Skeletal muscle cell (primary cell): Measurements from ENCODE around the gene CEMIP2.

Experiments
- DNase-seq: peaks from one replicate; pipeline ENCODE4 v3.0.0-alpha.2; 2010; ENCODE audit warnings: low read depth
- H3K4me3 ChIP-seq: 2 replicates; pipeline ENCODE4 v1.5.1; 2011; ENCODE audit warnings: low read depth, mild to moderate bottlenecking, control low read depth, low read length, moderate library complexity

Gene CEMIP2

DNA sequence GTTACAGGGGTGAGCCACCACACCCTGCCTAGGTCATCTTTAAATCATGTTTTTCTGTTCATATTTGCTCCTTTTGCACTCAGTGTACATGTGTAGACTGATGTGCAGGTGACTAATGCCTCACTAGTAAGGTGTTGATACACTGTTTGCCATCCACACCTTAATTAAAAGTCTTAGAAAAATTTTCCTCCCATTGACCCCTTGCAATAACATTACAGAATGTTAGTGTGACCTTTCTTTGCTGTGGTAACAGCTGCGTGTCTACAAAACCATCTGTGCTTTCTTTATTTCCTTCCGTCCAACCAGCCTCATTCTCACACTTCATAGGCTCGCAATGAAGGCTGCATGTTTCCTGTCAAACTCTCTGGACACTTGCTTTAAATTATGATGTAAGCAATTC lies 6.6 kb upstream of the CEMIP2 start:
- DNase-seq = no peak
- no peak overlapping the region for H3K4me3 ChIP-seq

- no peak for DNase-seq
- H3K4me3 ChIP-seq = no peak overlapping the region
These were observed 4.4 kb upstream of the CEMIP2 start for GRCh38 chr9:71772726-71773125.

DNA sequence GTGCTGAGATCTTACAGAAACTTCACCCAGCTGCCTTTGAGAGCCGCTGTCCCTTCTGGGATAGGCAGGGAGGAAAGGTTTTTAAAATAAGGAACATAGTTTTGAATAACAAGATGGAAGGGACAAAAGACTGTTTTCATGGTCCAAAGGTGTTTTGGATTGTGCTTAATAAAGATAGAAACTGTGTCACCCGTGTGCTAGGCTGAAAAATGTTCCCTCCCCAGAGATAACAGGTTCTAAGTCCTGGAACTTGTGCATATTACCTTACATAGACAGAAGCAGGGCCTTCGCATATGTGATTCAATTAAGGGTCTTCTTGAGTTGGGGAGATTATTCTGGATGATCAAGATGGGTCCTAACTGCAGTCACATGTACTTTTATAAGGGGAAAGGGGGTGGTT lies 1.9 kb upstream of the CEMIP2 start:
- no peak for DNase-seq
- H3K4me3 ChIP-seq = no peak overlapping the region

DNA sequence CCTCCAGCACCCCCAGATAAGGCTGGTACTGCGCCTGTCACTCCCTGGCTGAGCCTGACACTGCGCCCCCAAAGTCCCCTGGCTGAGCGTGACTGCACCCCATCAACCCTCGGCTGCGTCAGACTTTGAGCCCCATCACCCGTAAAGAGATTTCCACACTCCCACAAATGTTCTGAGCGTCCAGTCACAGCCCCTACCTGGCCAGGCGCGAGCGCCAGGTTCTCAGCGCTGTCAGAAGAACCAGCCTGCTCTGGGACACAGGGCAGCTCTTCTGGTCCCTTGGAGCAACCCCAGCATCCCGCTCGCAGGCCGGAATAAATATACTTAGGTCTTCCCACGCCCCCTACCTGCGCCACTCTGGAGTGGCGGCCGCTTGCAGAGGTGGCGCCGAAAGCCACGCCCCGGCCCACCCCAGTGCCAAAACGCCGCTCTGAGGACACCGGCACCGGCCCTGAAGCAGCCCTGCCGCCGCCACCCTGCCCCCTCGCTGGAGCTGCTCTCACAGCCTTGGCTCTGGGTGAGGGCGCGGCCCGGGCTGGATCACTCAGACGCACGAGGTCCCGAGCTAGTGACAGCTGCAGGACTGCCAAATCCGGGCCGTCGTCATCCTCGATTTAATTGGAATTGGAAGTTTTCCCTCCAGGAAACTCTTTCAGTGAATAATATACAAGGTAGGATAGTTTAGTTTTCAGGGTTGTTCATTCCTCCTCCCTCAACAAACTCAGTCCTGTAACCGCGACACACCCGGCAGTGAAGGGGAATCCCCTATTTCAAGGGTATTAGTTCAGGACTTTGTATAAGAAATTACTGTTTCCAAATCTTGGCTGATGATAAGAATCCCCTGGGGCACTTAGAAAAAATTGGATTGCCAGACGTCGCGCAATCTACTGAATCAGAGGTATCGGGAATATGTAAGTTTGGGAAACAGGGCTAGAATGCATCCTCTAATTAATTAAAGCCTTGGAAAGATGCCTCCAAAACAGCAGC lies 1.2 kb upstream of the CEMIP2 start:
- H3K4me3 ChIP-seq = peak overlapping the region; percentile 65
- DNase-seq = no peak

GRCh38 chr9:71767776-71768321 lies 464 bp downstream of the CEMIP2 start:
- DNase-seq = no peak
- H3K4me3 ChIP-seq = peak overlapping the region; percentile 77

DNA sequence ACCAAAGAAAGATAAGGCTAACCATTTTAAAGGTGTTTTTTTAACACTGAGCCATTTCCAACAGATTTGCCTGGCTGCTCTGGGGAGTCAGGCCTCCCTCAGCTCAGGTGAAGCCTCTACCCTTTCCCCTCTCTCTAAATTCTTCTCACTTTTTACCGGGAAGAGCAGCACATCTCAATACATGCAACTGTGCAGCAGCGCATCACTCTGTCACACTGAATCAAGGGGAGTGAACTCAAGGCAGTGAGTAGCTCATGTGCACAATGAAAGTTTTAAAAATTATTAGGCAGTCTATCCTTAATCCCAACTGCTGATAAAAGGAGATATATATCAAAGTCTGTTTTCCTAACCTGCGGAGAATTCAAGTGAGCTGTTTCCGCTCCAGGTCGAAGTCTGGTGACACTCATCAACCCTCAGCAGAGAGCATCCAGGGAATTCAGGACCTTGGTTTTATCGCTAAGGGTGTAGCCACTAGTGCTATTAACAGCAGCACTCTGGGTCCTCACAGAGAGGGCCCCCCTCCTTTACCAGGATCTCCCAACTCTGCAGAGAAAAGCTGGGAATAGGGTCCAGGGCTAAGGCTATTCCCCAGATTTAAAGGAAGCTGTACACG lies 1.0 kb downstream of the CEMIP2 start:
- no peak for DNase-seq
- peak overlapping the region; percentile 77 for H3K4me3 ChIP-seq

- DNase-seq = no peak
- H3K4me3 ChIP-seq = peak overlapping the region; percentile 77
These were observed 1.6 kb downstream of the CEMIP2 start for GRCh38 chr9:71766663-71767062.

DNA sequence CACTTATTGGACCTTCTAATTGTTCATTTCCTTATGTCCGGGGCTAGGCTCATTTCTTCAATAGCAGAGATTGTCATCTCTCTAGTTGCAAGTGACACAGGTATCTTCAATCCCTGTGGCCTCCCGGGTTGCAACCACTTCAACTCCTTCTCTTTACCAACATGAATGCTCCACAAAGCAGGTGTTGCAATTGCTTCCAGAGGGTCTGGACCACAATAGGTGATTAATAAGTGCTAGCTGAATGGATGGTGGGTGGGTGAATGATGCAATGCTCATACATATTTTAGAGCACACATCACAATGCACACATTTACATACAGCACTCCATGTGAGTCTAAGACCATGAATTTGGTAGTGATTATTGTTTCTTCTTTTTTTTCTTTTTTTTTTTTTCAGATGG lies 2.6 kb downstream of the CEMIP2 start:
- DNase-seq = no peak
- H3K4me3 ChIP-seq = peak overlapping the region; percentile 6

DNA sequence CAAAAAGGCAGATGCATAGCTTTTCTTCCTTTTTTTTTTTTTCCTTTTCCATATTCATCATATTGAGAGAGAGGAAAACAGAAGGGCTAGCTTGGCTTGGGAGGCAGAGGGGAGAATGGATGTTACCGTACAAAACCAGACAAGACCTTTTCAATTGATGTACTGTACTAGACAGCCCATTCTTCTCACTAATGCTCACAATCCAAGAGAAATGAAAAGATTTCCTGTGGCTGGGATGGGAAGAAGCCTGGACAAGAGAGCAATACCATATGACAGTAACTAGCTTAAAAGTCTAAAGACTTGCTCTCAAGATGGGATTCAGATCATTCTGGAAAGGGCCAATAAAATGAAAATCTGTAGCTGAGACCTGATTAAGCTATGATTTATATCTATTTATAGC lies 3.4 kb downstream of the CEMIP2 start:
- H3K4me3 ChIP-seq = no peak overlapping the region
- DNase-seq = no peak

DNA sequence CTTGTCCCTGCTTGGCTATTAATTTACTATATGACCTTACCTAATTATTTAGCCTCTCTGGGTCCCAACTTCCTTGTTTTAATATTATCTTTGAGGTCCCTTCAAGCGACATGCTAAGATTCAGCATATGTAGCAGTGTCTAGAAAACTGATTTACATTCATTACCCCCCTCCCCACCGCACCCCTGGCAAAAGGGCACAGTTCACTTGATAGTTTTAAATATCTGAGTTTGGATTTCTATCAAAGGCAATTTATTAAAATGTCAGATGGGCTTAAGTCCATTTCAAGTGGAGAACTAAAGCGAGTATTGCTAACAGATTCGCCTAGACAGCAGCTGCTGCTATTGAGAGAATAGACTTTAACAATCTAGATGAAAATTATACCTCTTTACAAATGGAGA lies 3.9 kb downstream of the CEMIP2 start:
- no peak for DNase-seq
- no peak overlapping the region for H3K4me3 ChIP-seq

- no peak for DNase-seq
- no peak overlapping the region for H3K4me3 ChIP-seq
These were observed 4.5 kb downstream of the CEMIP2 start for GRCh38 chr9:71763832-71764231.

GRCh38 chr9:71762900-71763653 lies 5.2 kb downstream of the CEMIP2 start:
- no peak overlapping the region for H3K4me3 ChIP-seq
- DNase-seq = no peak

GRCh38 chr9:71761938-71762353 lies 6.4 kb downstream of the CEMIP2 start:
- DNase-seq = no peak
- no peak overlapping the region for H3K4me3 ChIP-seq

GRCh38 chr9:71760901-71761300 lies 7.4 kb downstream of the CEMIP2 start:
- H3K4me3 ChIP-seq = no peak overlapping the region
- DNase-seq = no peak

DNA sequence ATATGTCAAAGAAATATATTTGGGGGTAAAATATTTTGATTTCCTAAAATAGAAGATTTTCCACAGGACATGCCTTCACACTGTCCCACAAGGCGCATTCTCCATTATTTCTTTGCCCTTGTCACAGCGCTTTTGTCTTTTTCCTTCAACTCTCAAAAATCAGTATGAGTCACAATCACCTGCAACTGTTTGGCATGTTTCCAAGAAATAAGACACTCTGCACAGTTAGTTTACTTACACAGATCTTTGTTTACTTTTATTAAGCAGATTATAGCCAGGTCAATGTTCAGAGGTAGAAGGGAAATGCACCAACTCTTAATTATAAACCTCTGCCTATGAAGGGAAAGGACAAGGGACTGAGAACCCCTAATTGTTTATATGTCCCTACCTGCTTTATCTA lies 9.5 kb downstream of the CEMIP2 start:
- DNase-seq = no peak
- no peak overlapping the region for H3K4me3 ChIP-seq

GRCh38 chr9:71758277-71758676 lies 10.0 kb downstream of the CEMIP2 start:
- no peak for DNase-seq
- no peak overlapping the region for H3K4me3 ChIP-seq

DNA sequence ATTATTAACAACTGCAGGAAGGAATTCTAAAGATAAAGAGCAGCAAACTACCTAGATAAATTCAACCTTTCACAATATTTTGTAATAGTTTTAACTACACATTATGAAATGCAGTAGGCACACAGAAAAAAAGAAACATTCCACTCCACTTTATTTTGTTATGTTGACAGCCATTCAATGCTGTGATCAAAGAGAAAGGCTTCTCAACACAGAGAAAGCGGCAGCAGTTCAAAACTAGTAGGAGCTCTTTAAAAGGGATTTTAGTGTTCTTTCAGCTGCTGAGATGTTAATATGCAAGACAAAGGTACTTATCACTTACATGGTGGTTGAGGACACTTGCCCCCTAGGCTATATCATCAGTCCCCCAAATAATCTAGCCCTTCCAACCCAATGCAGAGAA lies 11.6 kb downstream of the CEMIP2 start:
- no peak for DNase-seq
- H3K4me3 ChIP-seq = no peak overlapping the region

DNA sequence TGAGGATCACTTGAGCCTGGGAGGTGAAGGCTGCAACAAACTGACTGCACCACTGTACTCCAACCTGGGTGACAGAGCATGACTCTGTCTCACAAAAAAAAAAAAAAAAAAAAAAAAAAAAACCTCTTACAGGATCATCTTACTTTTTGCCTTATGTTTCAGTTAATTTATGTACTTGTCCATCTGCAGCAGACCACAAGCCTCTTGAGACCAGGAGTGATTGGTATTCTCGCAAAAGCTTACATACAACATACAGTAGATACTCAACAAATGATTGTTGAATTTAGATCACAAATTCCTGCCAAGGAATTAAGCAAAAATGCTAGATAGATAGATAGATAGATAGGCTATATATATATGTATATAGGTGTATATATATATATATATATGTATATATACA lies 12.4 kb downstream of the CEMIP2 start:
- H3K4me3 ChIP-seq = no peak overlapping the region
- DNase-seq = no peak

DNA sequence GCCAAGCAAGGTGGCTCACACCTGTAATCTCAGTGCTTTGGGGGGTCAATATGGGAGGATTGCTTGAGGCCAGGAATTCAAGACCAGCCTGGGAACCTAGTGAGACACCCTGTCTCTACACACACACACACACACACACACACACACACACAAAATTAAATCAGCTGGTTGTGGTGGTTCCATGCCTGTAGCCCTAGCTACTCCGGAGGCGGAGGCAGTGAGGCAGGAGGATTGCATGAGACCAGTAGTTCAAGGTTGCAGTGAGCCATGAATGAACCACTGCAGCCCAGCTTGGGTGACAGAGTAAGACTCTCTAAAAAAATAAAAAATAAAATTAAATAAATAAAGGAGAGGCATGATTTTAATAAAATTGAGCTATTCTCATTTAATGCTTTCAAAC lies 13.1 kb downstream of the CEMIP2 start:
- no peak overlapping the region for H3K4me3 ChIP-seq
- no peak for DNase-seq

DNA sequence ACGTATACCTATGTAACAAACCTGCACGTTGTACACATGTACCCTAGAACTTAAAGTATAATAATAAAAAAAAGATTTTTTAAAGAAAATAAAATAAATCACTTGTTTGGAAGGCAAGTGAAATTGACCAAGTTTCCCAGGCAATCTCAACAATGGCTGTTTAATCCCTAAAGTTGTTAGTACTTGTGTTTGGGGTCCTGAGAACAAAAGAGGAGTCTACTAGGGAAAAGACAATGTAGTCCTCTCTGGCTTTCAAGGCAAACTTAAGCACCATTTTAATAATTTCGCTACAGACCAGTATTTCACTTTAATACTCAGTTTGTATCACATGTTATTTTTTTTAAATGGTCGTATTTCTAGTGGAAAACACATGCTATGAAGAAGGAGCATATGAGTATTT lies 14.2 kb downstream of the CEMIP2 start:
- H3K4me3 ChIP-seq = no peak overlapping the region
- DNase-seq = no peak
